NCI-H2227 (cell line): Measurements from ENCODE around the gene RCCD1.

ENCODE experiments used
- DNase-seq: peaks from one replicate; lab custom pipeline; 2025; ENCODE audit not compliant: unreplicated experiment; lab: John Stamatoyannopoulos, UW

The RCCD1 gene

GRCh38 chr15:90942354-90943120 is 12.1 kb upstream of the RCCD1 start:
- DNase-seq = no peak

DNA sequence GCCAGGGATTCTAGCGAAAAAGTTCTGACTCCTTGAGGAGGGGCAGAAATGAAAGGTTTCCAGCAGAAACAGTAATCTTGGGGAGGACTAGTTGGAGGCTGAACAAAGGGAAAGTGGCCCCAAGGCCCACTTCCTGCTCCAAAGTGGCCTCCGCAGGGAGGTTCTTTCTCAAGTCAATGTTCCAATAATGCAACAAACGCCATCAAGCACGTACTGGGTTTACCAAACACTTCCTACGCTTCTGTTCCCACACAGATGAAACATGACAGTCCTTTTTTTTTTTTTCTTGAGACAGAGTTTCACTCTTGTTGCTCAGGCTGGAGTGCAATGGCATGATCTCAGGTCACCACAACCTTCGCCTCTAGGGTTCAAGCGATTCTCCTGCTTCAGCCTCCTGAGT is 9.6 kb upstream of the RCCD1 start:
- DNase-seq = no peak

DNA sequence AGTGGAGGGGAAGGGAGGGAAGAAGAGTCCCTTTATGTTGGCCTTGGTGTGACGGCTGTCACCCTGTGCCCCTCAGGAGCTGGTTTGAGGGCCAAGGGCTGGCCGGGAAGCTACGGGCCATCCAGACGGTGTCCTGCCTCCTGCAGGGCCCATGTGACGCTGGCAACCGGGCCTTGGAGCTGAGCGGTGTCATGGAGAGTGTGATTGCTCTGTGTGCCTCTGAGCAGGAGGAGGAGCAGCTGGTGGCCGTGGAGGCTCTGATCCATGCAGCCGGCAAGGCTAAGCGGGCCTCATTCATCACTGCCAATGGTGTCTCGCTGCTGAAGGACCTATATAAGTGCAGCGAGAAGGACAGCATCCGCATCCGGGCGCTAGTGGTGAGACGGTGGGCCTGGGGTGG is 8.1 kb upstream of the RCCD1 start:
- DNase-seq = no peak

DNA sequence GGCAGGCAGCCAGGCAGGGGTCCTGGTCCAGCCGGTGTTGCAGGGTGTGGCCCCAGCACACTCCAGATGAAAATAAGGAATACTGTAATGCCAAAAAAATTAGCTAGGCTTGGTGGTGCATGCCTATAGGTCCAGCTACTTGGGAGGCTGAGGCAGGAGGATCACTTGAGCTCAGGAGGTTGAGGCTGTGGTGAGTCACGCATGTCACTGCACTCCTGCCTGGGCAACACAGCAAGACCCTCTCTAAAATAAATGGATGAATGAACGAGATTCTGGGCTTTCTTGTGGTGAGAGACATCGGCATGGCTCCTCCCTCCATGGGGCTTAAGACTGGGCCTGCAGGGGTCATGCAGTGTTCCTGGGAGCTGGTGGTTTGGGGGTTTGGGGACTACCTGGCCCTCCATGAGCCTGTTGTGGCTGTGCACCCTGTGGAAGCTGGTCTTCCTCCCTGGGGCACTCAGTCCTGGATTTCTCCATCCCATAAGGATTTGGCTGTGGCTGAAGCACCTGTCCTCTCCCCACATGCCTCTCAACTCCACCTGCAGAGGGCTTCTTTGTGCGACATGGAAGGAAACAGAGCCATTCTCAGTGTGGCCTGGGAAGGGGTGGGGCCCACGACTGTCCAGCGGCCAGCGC is 7.6 kb upstream of the RCCD1 start:
- no peak for DNase-seq

- no peak for DNase-seq
Observed at GRCh38 chr15:90947577-90948357, 6.9 kb upstream of the RCCD1 start.

GRCh38 chr15:90948506-90948905 is 6.2 kb upstream of the RCCD1 start:
- DNase-seq = no peak

DNA sequence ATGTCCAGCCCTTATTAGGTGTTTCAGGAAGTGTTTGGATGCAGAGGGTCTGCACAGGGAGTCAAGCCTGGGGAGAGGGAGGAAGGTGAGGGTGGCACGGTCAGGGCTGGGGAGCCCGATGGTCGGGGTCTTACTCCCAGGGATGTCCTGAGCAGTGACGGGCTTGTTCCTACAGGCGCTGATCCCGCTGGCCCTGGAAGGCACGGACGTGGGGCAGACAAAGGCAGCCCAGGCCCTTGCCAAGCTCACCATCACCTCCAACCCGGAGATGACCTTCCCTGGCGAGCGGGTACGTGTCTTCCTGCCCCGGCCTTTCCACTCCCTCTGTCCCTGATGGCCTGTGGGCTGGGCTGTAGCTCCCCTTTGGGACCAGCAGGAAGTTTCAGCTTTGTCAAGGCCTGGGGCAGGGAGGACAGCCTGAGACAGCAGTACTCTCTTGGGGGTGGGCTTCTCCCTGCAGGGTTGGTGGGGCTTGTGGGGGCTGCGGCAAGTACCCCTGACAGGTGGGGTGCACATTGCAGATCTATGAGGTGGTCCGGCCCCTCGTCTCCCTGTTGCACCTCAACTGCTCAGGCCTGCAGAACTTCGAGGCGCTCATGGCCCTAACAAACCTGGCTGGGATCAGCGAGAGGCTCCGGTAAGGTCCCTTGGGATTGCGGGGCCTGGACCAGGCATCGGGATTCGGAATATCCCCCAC is 4.6 kb upstream of the RCCD1 start:
- DNase-seq = no peak

GRCh38 chr15:90950676-90951075 is 4.0 kb upstream of the RCCD1 start:
- DNase-seq = no peak

GRCh38 chr15:90952901-90953677 is 1.6 kb upstream of the RCCD1 start:
- DNase-seq = no peak

DNA sequence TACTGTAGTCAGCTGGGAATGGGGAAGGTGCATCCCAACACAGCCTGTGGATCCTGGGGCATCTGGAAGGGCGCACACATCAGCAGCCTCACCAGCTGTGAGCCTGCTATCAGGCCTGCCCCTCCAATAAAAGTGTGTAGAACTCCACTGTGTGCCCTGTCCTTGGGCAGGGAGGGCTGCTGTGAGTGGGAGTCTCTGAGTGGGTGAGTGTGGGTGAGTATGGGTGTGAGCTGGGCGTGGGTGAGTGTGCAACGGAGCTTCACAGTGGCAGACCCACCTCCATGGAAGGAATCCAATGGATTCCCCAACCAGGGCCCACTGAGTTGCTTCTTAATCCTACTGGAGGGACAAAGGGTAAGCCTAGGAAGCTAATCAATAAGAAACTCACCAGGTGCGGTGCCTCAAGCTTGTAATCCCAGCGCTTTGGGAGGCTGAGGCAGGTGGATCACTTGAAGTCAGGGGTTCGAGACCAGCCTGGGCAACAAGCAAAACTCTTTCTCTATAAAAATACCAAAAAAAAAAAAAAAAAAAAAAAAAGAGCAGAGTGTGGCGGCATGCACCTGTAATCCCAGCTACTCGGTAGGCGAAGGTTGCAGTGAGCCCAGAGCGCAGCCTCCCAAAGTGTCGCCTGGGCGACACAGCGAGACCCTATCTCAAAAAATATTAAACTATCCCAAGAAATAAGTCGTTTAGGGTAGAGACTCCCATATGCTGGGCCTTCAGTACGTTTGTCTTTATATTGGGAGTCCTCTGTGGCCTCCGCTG is 555 bp upstream of the RCCD1 start:
- DNase-seq = no peak

GRCh38 chr15:90955624-90956273 is 1.1 kb downstream of the RCCD1 start:
- DNase-seq = peak; percentile 25

DNA sequence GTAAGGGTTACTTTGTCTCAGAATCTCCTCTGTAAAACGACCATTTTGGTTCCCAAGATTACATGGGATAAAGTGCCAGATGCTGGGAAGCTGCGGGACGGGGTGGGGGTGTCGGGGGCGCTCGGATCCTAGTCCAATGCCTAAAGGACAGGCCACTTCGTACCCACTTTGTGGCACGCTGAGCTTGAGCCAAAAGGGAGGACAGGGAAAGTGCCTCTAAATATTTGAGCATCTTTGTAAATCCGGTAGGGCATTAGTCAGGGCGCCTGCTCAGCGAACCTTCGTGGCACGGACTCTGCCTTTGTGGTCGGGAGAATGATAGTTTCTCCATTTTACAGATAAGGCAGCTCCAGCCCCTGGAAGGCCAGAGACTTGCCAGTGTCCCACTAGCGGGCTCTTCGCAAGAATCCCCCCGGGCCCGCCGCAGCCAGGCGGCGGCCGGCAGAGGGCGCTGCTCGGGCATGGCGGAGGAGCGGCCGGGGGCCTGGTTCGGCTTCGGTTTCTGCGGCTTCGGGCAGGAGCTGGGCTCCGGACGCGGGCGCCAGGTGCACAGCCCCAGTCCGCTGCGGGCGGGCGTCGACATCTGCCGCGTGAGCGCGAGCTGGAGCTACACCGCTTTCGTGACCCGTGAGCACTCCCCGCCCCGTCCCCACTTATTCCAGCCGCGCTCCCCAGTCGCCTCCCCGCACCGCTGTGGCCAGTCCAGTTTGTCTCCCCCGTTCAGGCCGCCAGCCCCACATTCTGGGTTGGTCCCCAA is 1.8 kb downstream of the RCCD1 start:
- peak; percentile 85 for DNase-seq

- DNase-seq = peak; percentile 45
Observed at GRCh38 chr15:90957031-90957790, 2.5 kb downstream of the RCCD1 start.

DNA sequence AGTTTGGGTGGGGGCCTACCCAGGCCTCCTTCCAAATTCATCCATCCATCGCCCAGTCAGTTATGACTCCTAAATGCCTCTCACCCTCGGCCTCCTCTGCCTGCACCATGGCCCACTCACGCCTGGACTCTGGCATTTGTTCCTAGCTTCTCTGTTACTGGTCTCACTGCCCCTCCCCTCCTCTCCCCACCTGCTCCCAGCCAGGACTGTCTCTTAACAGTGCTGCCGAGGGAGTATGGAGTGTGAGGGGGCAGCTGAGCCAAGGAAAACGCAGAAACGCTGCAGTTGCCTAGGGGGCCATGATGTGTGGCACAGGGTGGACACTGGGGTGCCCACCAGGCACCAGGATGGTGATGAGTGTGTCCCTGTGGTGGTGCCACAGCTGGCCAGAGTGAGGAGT is 3.1 kb downstream of the RCCD1 start:
- DNase-seq = peak; percentile 6

DNA sequence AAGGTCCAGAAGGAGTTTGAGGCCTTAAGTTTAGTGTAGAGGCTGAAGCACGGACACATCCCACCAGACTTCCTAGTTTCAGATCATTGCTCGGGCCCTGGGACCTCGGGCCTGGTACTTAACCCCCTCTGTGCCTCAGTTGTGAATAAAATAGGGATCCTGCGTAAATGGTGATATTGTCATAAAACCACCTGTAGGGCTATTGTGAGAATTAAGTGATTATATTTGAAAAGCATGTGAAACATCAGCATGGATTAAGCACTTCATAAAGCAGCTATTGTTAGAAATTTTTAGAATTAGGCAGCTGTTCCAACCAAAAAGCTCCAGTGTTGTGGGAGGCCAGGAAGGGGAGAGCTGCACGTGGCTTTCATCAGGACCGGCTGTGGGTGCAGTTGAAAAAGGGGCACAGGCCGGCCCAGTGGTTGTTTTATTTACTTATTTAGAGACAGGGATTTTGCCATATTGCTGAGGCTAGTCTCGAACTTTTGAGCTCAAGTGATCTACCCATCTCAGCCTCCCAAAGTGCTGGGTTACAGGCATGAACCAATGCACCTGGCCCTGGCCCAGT is 4.4 kb downstream of the RCCD1 start:
- DNase-seq = no peak

GRCh38 chr15:90959894-90960293 is 5.2 kb downstream of the RCCD1 start:
- no peak for DNase-seq

GRCh38 chr15:90960298-90961091 is 5.8 kb downstream of the RCCD1 start:
- no peak for DNase-seq
